GM23248 (cell line): Measurements from ENCODE around the gene ATXN2L.
"Not testable (repeated sequence)": the region's sequence is repeated elsewhere in the genome, so short reads cannot be mapped to it uniquely, and the experiment has no call there.

ENCODE experiments used
- EZH2 ChIP-seq: fragments of 200-600 bp; sonication (generic); IDR thresholded peaks from 2 replicates; pipeline ENCODE4 v1.6.1; 2018; ENCODE audit warnings: antibody characterized with exemption, mild to moderate bottlenecking; ENCODE audit not compliant: insufficient read depth, poor library complexity, severe bottlenecking
- EZH2phosphoT487 ChIP-seq: fragments of 200-600 bp; sonication (generic); IDR thresholded peaks from 2 replicates; pipeline ENCODE4 v1.6.1; 2018; ENCODE audit warnings: antibody characterized with exemption, moderate library complexity, mild to moderate bottlenecking, low read depth; ENCODE audit not compliant: insufficient read depth

DNA sequence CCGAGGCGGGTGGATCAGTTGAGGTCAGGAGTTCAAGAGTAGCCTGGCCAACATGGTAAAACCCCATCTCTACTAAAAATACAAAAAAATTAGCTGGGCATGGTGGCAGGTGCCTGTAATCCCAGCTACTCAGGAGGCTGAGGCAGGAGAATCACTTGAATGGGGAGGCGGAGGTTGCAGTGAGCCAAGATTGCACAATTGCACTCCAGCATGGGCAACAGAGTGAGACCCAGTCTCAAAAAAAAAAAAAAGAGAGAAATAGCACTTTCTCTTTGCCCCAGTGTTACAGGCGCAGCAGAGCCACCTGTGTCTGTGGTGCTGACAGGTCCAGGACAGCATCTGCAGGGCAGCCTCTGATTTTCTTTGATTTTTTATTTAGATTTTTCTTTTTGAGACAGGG, 58.8 kb downstream of the ATXN2L start:
- not testable (repeated sequence) for TF ChIP-seq EZH2phosphoT487, EZH2
